Suprapubic skin (tissue), 4 donors: Measurements from ENCODE around the gene EHD4. TPM values are rescaled to one million over a fixed set of nuclear protein-coding genes. Genes with fewer than 3 reads are reported as not detected.

ENCODE experiments used
- DNase-seq, 2 donors: peaks; one replicate each; pipeline ENCODE4 v3.0.0-alpha.2; 2019; ENCODE audit warnings: low spot score in 2 of 2
- H3K27ac ChIP-seq: fragments of 200-600 bp; sonication (generic); one replicate; pipeline ENCODE4 v1.5.1; 2019
- H3K27me3 ChIP-seq: fragments of 200-600 bp; sonication (generic); one replicate; pipeline ENCODE4 v1.5.1; 2019
- H3K36me3 ChIP-seq: fragments of 200-600 bp; sonication (generic); one replicate; pipeline ENCODE4 v1.5.1; 2019
- H3K4me1 ChIP-seq: fragments of 200-600 bp; sonication (generic); one replicate; pipeline ENCODE4 v1.5.1; 2019
- H3K4me3 ChIP-seq: fragments of 200-600 bp; sonication (generic); one replicate; pipeline ENCODE4 v1.5.1; 2019; ENCODE audit warnings: mild to moderate bottlenecking
- H3K9me3 ChIP-seq: fragments of 200-600 bp; sonication (generic); one replicate; pipeline ENCODE4 v1.5.1; 2019
- EP300 ChIP-seq: sonication (generic); formaldehyde crosslinking; IDR thresholded peaks from one replicate; pipeline ENCODE4 v1.6.1; 2017; ENCODE audit warnings: antibody characterized with exemption
- POLR2A ChIP-seq, 2 donors: fragments of 450-650 bp; IDR thresholded peaks; one replicate each; pipeline ENCODE4 v1.6.1; 2017; ENCODE audit warnings: antibody characterized with exemption in 2 of 2, mild to moderate bottlenecking in 2 of 2, moderate library complexity in 2 of 2
- POLR2AphosphoS5 ChIP-seq, 3 donors: sonication (generic); formaldehyde crosslinking; IDR thresholded peaks; one replicate each; pipeline ENCODE4 v1.6.1; 2017; ENCODE audit warnings: antibody characterized with exemption in 3 of 3
- WGBS: methylation state at CpG from one replicate; pipeline ENCODE4 v1.1.5; 2018; 5-methylcytosine and 5-hydroxymethylcytosine counted together
- total RNA-seq, 4 donors: library from RNA; depleted of rRNA; stranded (reverse); fragments of >200 nt; gene quantifications; one replicate each; pipeline ENCODE4 v1.1.0, GENCODE V29; 2016
- TF ChIP-seq, protein P1 (sequence below), 2 donors: fragments of 200-600 bp in 1 of 2; fragments of 450-650 bp in 1 of 2; sonication (generic) in 1 of 2; IDR thresholded peaks; one replicate each; pipeline ENCODE4 v1.5.1; 2016 to 2019; ENCODE audit warnings: antibody characterized with exemption in 2 of 2, mild to moderate bottlenecking in 1 of 2, moderate library complexity in 1 of 2

The EHD4 gene
- total RNA-seq, 4 donors from 2014 or later = 16.0 to 31.4 (median 20.9) TPM

DNA sequence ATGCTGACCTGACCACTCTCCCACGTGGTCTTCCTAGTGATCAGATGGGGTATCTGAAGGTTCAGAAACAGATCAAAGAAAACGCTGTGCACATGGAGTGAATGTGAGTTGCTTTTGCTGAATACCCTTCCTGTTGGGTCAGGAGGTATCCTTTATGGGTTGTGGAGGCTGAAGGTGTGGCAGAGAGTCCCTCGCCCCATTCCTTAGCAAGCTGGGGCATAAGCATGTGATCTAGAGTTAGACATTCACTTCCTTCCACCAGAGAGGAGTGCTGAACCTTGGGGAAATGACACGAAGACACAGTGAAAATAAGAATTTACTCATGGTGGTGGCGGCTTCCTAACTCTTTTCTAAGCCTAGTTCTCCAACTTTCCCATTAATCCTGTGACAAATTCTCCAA is 50.7 kb downstream of the EHD4 start:
- Histone ChIP-seq H3K9me3 (no peaks in the 10 kb centered on the region), H3K4me1 (peaks cover 45% of the 10 kb centered on the region), H3K27me3 (no peaks in the 10 kb centered on the region), H3K36me3 (peaks cover 19% of the 10 kb centered on the region), H3K4me3 (no peak overlapping the region), H3K27ac (no peak overlapping the region)
- 75% methylated on average over 5 of the region's 5 CpGs for WGBS
- DNase-seq = no peak
- TF ChIP-seq POLR2A (IDR thresholded peaks at IDR 0.05) = no peak
- no peak for TF ChIP-seq EP300
- TF ChIP-seq, protein P1, sequence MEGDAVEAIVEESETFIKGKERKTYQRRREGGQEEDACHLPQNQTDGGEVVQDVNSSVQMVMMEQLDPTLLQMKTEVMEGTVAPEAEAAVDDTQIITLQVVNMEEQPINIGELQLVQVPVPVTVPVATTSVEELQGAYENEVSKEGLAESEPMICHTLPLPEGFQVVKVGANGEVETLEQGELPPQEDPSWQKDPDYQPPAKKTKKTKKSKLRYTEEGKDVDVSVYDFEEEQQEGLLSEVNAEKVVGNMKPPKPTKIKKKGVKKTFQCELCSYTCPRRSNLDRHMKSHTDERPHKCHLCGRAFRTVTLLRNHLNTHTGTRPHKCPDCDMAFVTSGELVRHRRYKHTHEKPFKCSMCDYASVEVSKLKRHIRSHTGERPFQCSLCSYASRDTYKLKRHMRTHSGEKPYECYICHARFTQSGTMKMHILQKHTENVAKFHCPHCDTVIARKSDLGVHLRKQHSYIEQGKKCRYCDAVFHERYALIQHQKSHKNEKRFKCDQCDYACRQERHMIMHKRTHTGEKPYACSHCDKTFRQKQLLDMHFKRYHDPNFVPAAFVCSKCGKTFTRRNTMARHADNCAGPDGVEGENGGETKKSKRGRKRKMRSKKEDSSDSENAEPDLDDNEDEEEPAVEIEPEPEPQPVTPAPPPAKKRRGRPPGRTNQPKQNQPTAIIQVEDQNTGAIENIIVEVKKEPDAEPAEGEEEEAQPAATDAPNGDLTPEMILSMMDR (IDR thresholded peaks at IDR 0.05) = no peak
- TF ChIP-seq POLR2AphosphoS5 (IDR thresholded peaks at IDR 0.05) = no peak

DNA sequence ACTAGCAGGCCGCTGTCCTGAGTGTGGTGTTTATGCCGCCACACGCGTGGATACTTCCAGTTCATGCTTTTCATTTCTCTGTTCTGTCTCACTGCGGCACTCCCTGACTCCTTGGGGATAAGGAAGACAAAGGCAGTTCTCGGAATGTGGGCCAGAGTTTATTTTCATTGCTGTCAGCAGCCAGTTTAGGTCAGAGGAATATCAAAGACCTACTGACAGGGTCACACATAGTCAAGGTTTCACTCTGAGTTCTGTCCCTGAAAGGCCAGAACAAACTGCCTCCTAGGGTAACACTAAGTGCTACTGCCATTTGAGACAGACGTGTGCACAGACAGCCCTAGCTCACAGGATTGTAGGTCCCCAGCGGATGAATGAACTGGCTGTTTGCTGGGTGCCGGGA is 51.2 kb downstream of the EHD4 start:
- Histone ChIP-seq H3K4me3 (no peak overlapping the region), H3K9me3 (no peaks in the 10 kb centered on the region), H3K27ac (no peak overlapping the region), H3K36me3 (peaks cover 19% of the 10 kb centered on the region), H3K4me1 (peaks cover 45% of the 10 kb centered on the region), H3K27me3 (no peaks in the 10 kb centered on the region)
- WGBS = 74% methylated on average over 6 of the region's 9 CpGs
- TF ChIP-seq POLR2A (IDR thresholded peaks at IDR 0.05) (no peak), EP300 (no peak), POLR2AphosphoS5 (IDR thresholded peaks at IDR 0.05) (no peak)
- TF ChIP-seq, protein P1 (IDR thresholded peaks at IDR 0.05) = no peak
- no peak for DNase-seq

DNA sequence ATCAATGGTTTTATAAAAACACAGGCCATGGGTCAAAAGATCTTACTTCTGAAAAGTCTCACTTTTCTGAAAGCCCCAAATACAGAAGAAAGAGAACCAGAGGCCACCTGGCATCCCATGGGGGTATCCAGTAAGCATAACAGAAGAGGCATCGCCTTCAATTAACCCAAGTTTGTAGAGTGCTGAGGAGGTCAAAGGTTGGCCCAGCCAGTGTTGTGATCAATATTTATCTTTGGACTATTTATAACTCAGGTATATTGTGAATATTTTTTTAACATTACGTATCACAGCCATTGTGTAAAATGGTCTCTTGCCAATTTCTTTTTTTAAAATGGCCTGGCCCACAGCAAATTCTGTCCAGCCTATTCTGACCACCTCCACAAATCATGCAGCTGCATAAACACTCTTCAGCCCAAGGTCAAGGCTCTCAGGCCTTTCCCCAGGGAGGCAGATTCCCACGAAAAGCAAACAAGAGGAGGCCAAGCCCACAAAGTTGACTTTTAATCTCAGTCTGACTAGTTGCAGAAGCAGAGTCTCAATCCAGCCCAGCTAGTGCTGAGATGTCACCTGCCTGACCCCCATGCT is 52.3 kb downstream of the EHD4 start:
- WGBS = 85% methylated on average over 3 of the region's 3 CpGs
- no peak for DNase-seq
- H3K27ac ChIP-seq = no peak overlapping the region
- no peaks in the 10 kb centered on the region for H3K9me3 ChIP-seq
- no peaks in the 10 kb centered on the region for H3K27me3 ChIP-seq
- no peak overlapping the region for H3K4me3 ChIP-seq
- peaks cover 41% of the 10 kb centered on the region for H3K4me1 ChIP-seq
- H3K36me3 ChIP-seq = peaks cover 19% of the 10 kb centered on the region
- TF ChIP-seq POLR2A (IDR thresholded peaks at IDR 0.05) (no peak), POLR2AphosphoS5 (IDR thresholded peaks at IDR 0.05) (no peak)

DNA sequence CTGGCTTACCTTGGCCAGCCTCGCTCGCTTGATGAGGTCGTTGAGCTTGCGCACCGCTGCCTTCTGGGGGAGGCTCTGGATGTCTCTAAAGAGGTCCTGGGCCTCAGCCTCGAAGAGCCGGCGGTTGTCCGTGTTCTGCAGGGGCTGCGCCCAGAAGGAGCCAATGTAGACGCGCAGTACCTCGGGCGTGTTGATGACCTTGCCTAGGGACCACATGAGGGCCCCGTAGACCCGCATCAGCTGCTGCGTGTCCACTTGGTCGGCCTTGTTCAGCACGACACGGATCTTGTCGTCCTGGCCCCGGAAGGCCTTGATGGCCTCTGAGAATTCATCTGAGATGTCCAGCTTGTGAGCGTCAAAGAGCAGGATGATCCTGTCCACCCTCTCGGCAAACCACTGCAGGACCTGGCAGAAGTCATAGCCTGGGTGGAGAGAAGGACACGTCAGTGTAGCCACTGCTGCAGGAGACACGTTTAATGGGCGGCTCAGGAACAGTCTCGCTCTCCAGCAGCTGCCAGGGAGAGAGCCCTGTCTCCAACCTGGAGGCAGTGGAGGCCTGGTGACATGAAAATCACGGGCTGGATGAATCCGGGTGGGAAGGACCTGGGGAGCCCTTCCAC is 53.0 kb downstream of the EHD4 start:
- TF ChIP-seq EP300 (no peak), POLR2A (IDR thresholded peaks at IDR 0.05) (no peak), POLR2AphosphoS5 (IDR thresholded peaks at IDR 0.05) (no peak)
- TF ChIP-seq, protein P1 (IDR thresholded peaks at IDR 0.05) = no peak
- H3K4me1 ChIP-seq = peaks cover 41% of the 10 kb centered on the region
- no peaks in the 10 kb centered on the region for H3K27me3 ChIP-seq
- H3K4me3 ChIP-seq = no peak overlapping the region
- H3K9me3 ChIP-seq = no peaks in the 10 kb centered on the region
- peak in 1 of 2 donors; percentile 63 for DNase-seq
- no peak overlapping the region for H3K27ac ChIP-seq
- peaks cover 16% of the 10 kb centered on the region for H3K36me3 ChIP-seq
- 87% methylated on average over 25 of the region's 30 CpGs for WGBS

DNA sequence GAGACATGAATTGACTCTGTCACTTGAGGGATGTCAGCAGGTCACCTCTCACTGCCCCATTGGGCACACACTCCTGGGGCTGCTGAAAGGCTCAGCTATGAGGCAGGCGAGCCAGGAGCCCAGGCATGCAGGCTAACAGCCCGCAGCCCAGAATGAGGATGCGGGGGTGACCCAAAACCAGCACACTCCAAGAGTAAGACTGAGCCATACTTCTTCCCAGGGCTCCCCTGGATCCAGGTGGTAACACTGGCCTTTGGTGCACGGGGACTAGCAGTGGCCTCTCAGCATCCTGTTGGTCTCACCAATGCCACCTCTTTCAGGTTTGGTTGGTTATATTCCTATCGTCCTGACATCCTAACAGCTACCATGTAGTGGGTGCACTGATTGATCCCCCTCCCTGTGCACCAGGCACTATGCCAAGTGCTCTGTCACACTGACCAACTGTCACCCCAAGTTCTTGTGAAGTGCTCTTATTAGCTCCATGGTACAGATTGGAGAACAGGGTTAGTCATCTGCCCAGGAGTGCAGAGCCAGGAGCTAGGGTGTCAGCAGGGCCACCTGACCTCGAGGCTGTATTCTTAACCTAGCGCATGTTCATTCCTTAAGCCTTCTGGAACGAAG is 53.7 kb downstream of the EHD4 start:
- Histone ChIP-seq H3K36me3 (peaks cover 17% of the 10 kb centered on the region), H3K9me3 (no peaks in the 10 kb centered on the region), H3K4me1 (peaks cover 41% of the 10 kb centered on the region), H3K27ac (no peak overlapping the region), H3K27me3 (no peaks in the 10 kb centered on the region), H3K4me3 (no peak overlapping the region)
- 92% methylated on average over 8 of the region's 8 CpGs for WGBS
- no peak for DNase-seq
- TF ChIP-seq EP300 (no peak), POLR2AphosphoS5 (IDR thresholded peaks at IDR 0.05) (no peak)
- TF ChIP-seq, protein P1 (IDR thresholded peaks at IDR 0.05) = no peak
